GM23338 (cell line): Measurements from ENCODE around the gene ZNF844. TPM values are rescaled to one million over a fixed set of nuclear protein-coding genes. Genes with fewer than 3 reads are reported as not detected.
"Not testable (repeated sequence)": the region's sequence is repeated elsewhere in the genome, so short reads cannot be mapped to it uniquely, and the experiment has no call there.

Source experiments
- ATAC-seq: fragments of 200-7000 bp; cut with Tn5 transposase; 3 replicates; pipeline ENCODE4 v1.9.1; 2020
- DNase-seq: peaks from one replicate; pipeline ENCODE4 v3.0.0-alpha.2; 2015; ENCODE audit warnings: low spot score
- H2AFZ ChIP-seq: fragments of 200-600 bp; sonication (generic); 2 replicates; pipeline ENCODE4 v1.8.0; 2016; ENCODE audit warnings: antibody characterized with exemption, mild to moderate bottlenecking, moderate library complexity
- H3F3A ChIP-seq: fragments of 200-600 bp; sonication (generic); replicated peaks from 2 replicates; pipeline ENCODE4 v1.8.0; 2017; ENCODE audit warnings: antibody characterized with exemption, mixed run types, low read depth
- H3K27ac ChIP-seq: fragments of 200-600 bp; sonication (generic); 2 replicates; pipeline ENCODE4 v1.6.1; 2016; ENCODE audit warnings: low read depth
- H3K27me3 ChIP-seq: fragments of 200-600 bp; sonication (generic); 2 replicates; pipeline ENCODE4 v1.8.0; 2016; ENCODE audit warnings: mild to moderate bottlenecking, mixed run types, moderate library complexity; ENCODE audit not compliant: insufficient read depth
- H3K36me3 ChIP-seq: fragments of 200-600 bp; sonication (generic); 2 replicates; pipeline ENCODE4 v1.8.0; 2016; ENCODE audit warnings: mild to moderate bottlenecking; ENCODE audit not compliant: insufficient read depth
- H3K4me1 ChIP-seq: fragments of 200-600 bp; sonication (generic); 2 replicates; pipeline ENCODE4 v1.8.0; 2016; ENCODE audit warnings: mild to moderate bottlenecking, moderate library complexity; ENCODE audit not compliant: insufficient read depth
- H3K4me2 ChIP-seq: fragments of 200-600 bp; sonication (generic); 2 replicates; pipeline ENCODE4 v1.7.1; 2017; ENCODE audit warnings: mixed run types
- H3K4me3 ChIP-seq: fragments of 200-600 bp; sonication (generic); 2 replicates; pipeline ENCODE4 v1.6.1; 2016; ENCODE audit warnings: mixed run types
- H3K79me2 ChIP-seq: fragments of 200-600 bp; sonication (generic); replicated peaks from 2 replicates; pipeline ENCODE4 v1.8.0; 2017; ENCODE audit warnings: mild to moderate bottlenecking; ENCODE audit not compliant: insufficient read depth
- H3K9me2 ChIP-seq: fragments of 200-600 bp; sonication (generic); 2 replicates; pipeline ENCODE4 v1.8.0; 2017; ENCODE audit not compliant: insufficient read depth
- H4K20me1 ChIP-seq: fragments of 200-600 bp; sonication (generic); replicated peaks from 2 replicates; pipeline ENCODE4 v1.8.0; 2017; ENCODE audit warnings: mild to moderate bottlenecking; ENCODE audit not compliant: insufficient read depth
- H3K27ac Mint-ChIP-seq: 2 replicates; pipeline ENCODE4 v1.8.0; 2020; ENCODE audit warnings: inconsistent platforms, mild to moderate bottlenecking, moderate library complexity, mixed read lengths
- H3K27me3 Mint-ChIP-seq: 3 replicates; pipeline ENCODE4 v1.8.0; 2022; ENCODE audit warnings: low read depth, mild to moderate bottlenecking, moderate library complexity, mixed read lengths, inconsistent platforms; ENCODE audit not compliant: insufficient read depth, poor library complexity
- H3K36me3 Mint-ChIP-seq: 3 replicates; pipeline ENCODE4 v1.8.0; 2021; ENCODE audit warnings: low read depth, mild to moderate bottlenecking, inconsistent platforms, moderate library complexity, mixed read lengths
- H3K4me1 Mint-ChIP-seq: 3 replicates; pipeline ENCODE4 v1.8.0; 2020; ENCODE audit warnings: mild to moderate bottlenecking, inconsistent platforms, mixed read lengths
- H3K4me3 Mint-ChIP-seq: 3 replicates; pipeline ENCODE4 v1.8.0; 2021; ENCODE audit warnings: moderate library complexity, mild to moderate bottlenecking, inconsistent platforms, mixed read lengths
- H3K9me3 Mint-ChIP-seq: 3 replicates; pipeline ENCODE4 v1.8.0; 2020; ENCODE audit warnings: moderate library complexity, mild to moderate bottlenecking, inconsistent platforms, mixed read lengths
- POLR2AphosphoS5 ChIP-seq: IDR thresholded peaks from 2 replicates; pipeline ENCODE4 v1.6.1; 2016; ENCODE audit warnings: antibody characterized with exemption, low read depth
- polyA plus RNA-seq: library from polyadenylated mRNA; unstranded; fragments of >200 nt; fragmentation: Nextera tagmentation; extraction: Ambion mirVana; gene quantifications from 2 replicates; pipeline ENCODE4 v1.2.1, GENCODE V29; 2016
- total RNA-seq: library from RNA; depleted of rRNA; stranded (reverse); fragments of >200 nt; shearing (Covaris generic); gene quantifications from 2 replicates; pipeline ENCODE4 v1.2.3, GENCODE V29; 2014
- TF ChIP-seq, protein P1 (sequence below): fragments of 250-450 bp; sonication (Bioruptor Pico); IDR thresholded peaks from 2 replicates; pipeline ENCODE4 v1.5.0; 2020; ENCODE audit warnings: mild to moderate bottlenecking, moderate library complexity

The ZNF844 gene
- total and polyA plus RNA-seq, 2 experiments from 2014 or later: 2.1 to 10.5 TPM

DNA sequence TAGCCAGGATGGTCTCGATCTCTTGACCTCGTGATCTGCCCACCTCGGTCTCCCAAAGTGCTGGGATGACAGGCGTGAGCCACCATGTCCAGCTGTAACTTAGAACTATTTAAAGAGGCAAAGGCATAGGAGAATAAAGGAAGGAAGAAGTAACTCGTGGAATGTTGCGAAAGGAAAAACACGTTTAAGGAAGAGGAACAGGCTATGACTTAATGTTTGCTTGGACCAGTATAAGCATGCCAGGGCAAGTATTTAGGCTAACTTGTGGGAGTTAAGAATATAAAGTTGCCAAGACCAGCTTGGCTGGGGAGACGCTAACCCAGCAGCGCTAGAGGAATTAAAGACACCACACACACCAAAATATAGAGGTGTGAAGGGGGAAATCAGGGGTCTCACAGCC lies 33.5 kb downstream of the ZNF844 start:
- H3K36me3 Mint-ChIP-seq: peaks cover 34% of the 10 kb centered on the region

DNA sequence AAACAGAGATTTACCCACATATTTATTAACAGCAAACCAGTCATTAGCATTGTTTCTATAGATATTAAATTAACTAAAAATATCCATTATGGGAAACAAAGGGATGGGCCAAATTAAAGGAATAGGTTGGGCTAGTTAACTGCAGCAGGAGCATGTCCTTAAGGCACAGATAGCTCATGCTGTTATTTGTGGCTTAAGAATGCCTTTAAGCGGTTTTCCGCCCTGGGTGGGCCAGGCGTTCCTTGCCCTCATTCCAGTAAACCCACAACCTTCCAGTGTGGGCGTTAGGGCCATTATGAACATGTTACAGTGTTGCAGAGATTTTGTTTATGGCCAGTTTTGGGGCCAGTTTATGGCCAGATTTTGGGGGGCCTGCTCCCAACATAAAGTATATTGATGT lies 39.4 kb downstream of the ZNF844 start:
- H3K4me1 Mint-ChIP-seq, H3K4me1 ChIP-seq, H3K9me2 ChIP-seq, DNase-seq, H3K27ac ChIP-seq, H3K4me3 ChIP-seq, H3K36me3 ChIP-seq, H3F3A ChIP-seq, H3K4me2 ChIP-seq, ATAC-seq, H3K27ac Mint-ChIP-seq, H3K27me3 Mint-ChIP-seq, H4K20me1 ChIP-seq, H3K27me3 ChIP-seq, H3K4me3 Mint-ChIP-seq, H2AFZ ChIP-seq: not testable (repeated sequence)
- H3K79me2 ChIP-seq: peaks cover 55% of the 10 kb centered on the region
- H3K36me3 Mint-ChIP-seq: peaks cover 20% of the 10 kb centered on the region
- H3K9me3 Mint-ChIP-seq: peaks cover 74% of the 10 kb centered on the region

More for the DNA sequence above, 33.5 kb downstream of the ZNF844 start:
- H3K4me3 Mint-ChIP-seq: no peak overlapping the region
- H3K9me3 Mint-ChIP-seq: peaks cover 90% of the 10 kb centered on the region
- no peak overlapping the region for H3K27ac Mint-ChIP-seq
- Histone ChIP-seq H4K20me1 (no peaks in the 10 kb centered on the region; the same call in none of the 2 replicates), H3K4me2 (no peak overlapping the region), H3F3A (no peaks in the 10 kb centered on the region), H3K4me3 (no peak overlapping the region), H3K4me1 (0 out of 2 replicates have a peak, but pooled peaks cover 3% of the 10 kb centered on the region), H3K36me3 (peaks cover 47% of the 10 kb centered on the region), H3K27ac (no peak overlapping the region), H3K9me2 (no peaks in the 10 kb centered on the region), H2AFZ (no peak overlapping the region), H3K79me2 (peaks cover 99% of the 10 kb centered on the region), H3K27me3 (no peaks in the 10 kb centered on the region)
- no peak for DNase-seq
- peaks cover 9% of the 10 kb centered on the region for H3K27me3 Mint-ChIP-seq
- no peak for ATAC-seq
- TF ChIP-seq, protein P1, sequence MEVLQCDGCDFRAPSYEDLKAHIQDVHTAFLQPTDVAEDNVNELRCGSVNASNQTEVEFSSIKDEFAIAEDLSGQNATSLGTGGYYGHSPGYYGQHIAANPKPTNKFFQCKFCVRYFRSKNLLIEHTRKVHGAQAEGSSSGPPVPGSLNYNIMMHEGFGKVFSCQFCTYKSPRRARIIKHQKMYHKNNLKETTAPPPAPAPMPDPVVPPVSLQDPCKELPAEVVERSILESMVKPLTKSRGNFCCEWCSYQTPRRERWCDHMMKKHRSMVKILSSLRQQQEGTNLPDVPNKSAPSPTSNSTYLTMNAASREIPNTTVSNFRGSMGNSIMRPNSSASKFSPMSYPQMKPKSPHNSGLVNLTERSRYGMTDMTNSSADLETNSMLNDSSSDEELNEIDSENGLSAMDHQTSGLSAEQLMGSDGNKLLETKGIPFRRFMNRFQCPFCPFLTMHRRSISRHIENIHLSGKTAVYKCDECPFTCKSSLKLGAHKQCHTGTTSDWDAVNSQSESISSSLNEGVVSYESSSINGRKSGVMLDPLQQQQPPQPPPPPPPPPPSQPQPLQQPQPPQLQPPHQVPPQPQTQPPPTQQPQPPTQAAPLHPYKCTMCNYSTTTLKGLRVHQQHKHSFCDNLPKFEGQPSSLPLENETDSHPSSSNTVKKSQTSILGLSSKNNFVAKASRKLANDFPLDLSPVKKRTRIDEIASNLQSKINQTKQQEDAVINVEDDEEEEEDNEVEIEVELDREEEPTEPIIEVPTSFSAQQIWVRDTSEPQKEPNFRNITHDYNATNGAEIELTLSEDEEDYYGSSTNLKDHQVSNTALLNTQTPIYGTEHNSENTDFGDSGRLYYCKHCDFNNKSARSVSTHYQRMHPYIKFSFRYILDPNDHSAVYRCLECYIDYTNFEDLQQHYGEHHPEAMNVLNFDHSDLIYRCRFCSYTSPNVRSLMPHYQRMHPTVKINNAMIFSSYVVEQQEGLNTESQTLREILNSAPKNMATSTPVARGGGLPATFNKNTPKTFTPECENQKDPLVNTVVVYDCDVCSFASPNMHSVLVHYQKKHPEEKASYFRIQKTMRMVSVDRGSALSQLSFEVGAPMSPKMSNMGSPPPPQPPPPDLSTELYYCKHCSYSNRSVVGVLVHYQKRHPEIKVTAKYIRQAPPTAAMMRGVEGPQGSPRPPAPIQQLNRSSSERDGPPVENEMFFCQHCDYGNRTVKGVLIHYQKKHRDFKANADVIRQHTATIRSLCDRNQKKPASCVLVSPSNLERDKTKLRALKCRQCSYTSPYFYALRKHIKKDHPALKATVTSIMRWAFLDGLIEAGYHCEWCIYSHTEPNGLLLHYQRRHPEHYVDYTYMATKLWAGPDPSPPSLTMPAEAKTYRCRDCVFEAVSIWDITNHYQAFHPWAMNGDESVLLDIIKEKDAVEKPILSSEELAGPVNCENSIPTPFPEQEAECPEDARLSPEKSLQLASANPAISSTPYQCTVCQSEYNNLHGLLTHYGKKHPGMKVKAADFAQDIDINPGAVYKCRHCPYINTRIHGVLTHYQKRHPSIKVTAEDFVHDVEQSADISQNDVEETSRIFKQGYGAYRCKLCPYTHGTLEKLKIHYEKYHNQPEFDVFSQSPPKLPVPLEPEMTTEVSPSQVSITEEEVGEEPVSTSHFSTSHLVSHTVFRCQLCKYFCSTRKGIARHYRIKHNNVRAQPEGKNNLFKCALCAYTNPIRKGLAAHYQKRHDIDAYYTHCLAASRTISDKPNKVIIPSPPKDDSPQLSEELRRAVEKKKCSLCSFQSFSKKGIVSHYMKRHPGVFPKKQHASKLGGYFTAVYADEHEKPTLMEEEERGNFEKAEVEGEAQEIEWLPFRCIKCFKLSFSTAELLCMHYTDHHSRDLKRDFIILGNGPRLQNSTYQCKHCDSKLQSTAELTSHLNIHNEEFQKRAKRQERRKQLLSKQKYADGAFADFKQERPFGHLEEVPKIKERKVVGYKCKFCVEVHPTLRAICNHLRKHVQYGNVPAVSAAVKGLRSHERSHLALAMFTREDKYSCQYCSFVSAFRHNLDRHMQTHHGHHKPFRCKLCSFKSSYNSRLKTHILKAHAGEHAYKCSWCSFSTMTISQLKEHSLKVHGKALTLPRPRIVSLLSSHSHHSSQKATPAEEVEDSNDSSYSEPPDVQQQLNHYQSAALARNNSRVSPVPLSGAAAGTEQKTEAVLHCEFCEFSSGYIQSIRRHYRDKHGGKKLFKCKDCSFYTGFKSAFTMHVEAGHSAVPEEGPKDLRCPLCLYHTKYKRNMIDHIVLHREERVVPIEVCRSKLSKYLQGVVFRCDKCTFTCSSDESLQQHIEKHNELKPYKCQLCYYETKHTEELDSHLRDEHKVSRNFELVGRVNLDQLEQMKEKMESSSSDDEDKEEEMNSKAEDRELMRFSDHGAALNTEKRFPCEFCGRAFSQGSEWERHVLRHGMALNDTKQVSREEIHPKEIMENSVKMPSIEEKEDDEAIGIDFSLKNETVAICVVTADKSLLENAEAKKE (CRISPR knock-in tag): no peak
- TF ChIP-seq POLR2AphosphoS5: no peak
- no peaks in the 10 kb centered on the region; the same call in 2 of the 3 replicates for H3K4me1 Mint-ChIP-seq
